H1 (cell line): ENCODE measurements around the gene TTBK1. TPM values are rescaled to one million over a fixed set of nuclear protein-coding genes. Genes with fewer than 3 reads are reported as not detected.

ENCODE experiments used
- CTCF ChIA-PET: fragments of 300-600 bp; sonication (Branson Sonifier 250); formaldehyde crosslinking; loops from one replicate; lab custom pipeline; 2021; ENCODE audit not compliant: partially characterized antibody; lab: Charles Lee
- POLR2A ChIA-PET: fragments of 300-600 bp; sonication (Branson Sonifier 250); formaldehyde crosslinking; loops from one replicate; lab custom pipeline; 2021; ENCODE audit warnings: inconsistent platforms; ENCODE audit not compliant: partially characterized antibody; lab: Charles Lee
- DNase-seq, 2 experiments: peaks; one replicate each; pipeline versions ENCODE4 v3.0.0 to v3.0.0-alpha.2; 2010 to 2022; ENCODE audit warnings: low spot score in 2 of 2, low read depth in 1 of 2, mixed read lengths in 1 of 2
- FAIRE-seq: peaks from 2 replicates; lab custom pipeline; 2011; peaks lifted over from hg19 to GRCh38; lab: Jason Lieb, UNC
- H2AFZ ChIP-seq: 2 replicates; pipeline ENCODE4 v1.8.1; 2012; ENCODE audit warnings: low read length, inconsistent platforms
- H2AK5ac ChIP-seq: 2 replicates; pipeline ENCODE4 v1.6.1; 2013; ENCODE audit warnings: low read depth, low read length
- H2BK120ac ChIP-seq: replicated peaks from 2 replicates; pipeline ENCODE3; 2013; ENCODE audit warnings: low read depth, low read length, inconsistent platforms
- H2BK12ac ChIP-seq: 2 replicates; pipeline ENCODE4 v1.6.1; 2013; ENCODE audit warnings: low read depth, low read length
- H2BK15ac ChIP-seq: 2 replicates; pipeline ENCODE4 v1.6.1; 2013; ENCODE audit warnings: low read length
- H2BK20ac ChIP-seq: 2 replicates; pipeline ENCODE4 v1.6.1; 2013; ENCODE audit warnings: low read length
- H2BK5ac ChIP-seq: 2 replicates; pipeline ENCODE4 v1.6.1; 2013; ENCODE audit warnings: low read depth, low read length
- H3K14ac ChIP-seq: 2 replicates; pipeline ENCODE4 v1.6.1; 2013; ENCODE audit warnings: inconsistent platforms; ENCODE audit not compliant: insufficient read length
- H3K18ac ChIP-seq: 2 replicates; pipeline ENCODE4 v1.6.1; 2013; ENCODE audit warnings: low read length; ENCODE audit errors: extremely low read depth
- H3K23ac ChIP-seq: 2 replicates; pipeline ENCODE4 v1.6.1; 2013; ENCODE audit warnings: inconsistent platforms; ENCODE audit not compliant: insufficient read length
- H3K23me2 ChIP-seq: 2 replicates; pipeline ENCODE4 v1.6.1; 2013; ENCODE audit warnings: low read depth, low read length
- H3K27ac ChIP-seq: 2 replicates; pipeline ENCODE4 v1.6.1; 2011; ENCODE audit warnings: low read depth, low read length, inconsistent platforms
- H3K27me3 ChIP-seq, 4 experiments: replicated peaks in 1 of 4; 1 replicate in 1 of 4; 2 replicates in 3 of 4; pipeline versions ENCODE4 v1.6.1 to v1.8.1; 2011 to 2013; ENCODE audit warnings: low read length in 3 of 4, mild to moderate bottlenecking in 3 of 4, inconsistent platforms in 2 of 4, mixed read lengths in 2 of 4, moderate library complexity in 1 of 4; ENCODE audit not compliant: control insufficient read depth in 3 of 4, insufficient read depth in 3 of 4; ENCODE audit errors: extremely low read depth in 1 of 4
- H3K36me3 ChIP-seq, 4 experiments: 2 replicates each; pipeline versions ENCODE4 v1.6.1 to v1.8.1; 2011 to 2013; ENCODE audit warnings: mild to moderate bottlenecking in 4 of 4, low read length in 3 of 4, moderate library complexity in 2 of 4, control low read depth in 1 of 4, inconsistent platforms in 1 of 4; ENCODE audit not compliant: insufficient read depth in 4 of 4, control insufficient read depth in 2 of 4
- H3K4ac ChIP-seq: replicated peaks from 2 replicates; pipeline ENCODE3; 2013; ENCODE audit warnings: low read length, low read depth, mixed read lengths, inconsistent platforms; ENCODE audit not compliant: insufficient read length
- H3K4me1 ChIP-seq, 4 experiments: replicated peaks in 1 of 4; 1 replicate in 1 of 4; 2 replicates in 3 of 4; pipeline versions ENCODE4 v1.6.1 to v1.8.1; 2011 to 2013; ENCODE audit warnings: low read length in 3 of 4, inconsistent platforms in 2 of 4, mixed read lengths in 1 of 4; ENCODE audit not compliant: insufficient read depth in 4 of 4, control insufficient read depth in 3 of 4
- H3K4me2 ChIP-seq, 2 experiments: 2 replicates each; pipeline versions ENCODE4 v1.6.1 to v1.8.1; 2011 to 2013; ENCODE audit warnings: low read depth in 2 of 2, low read length in 2 of 2, control low read depth in 1 of 2, inconsistent platforms in 1 of 2, mild to moderate bottlenecking in 1 of 2; ENCODE audit not compliant: insufficient read depth in 1 of 2
- H3K4me3 ChIP-seq, 4 experiments: fragments of 200-600, 300-600 bp in 1 of 4; sonication (generic), shearing (Covaris generic), sonication (Bioruptor Twin) in 1 of 4; 2 replicates each; pipeline versions ENCODE4 v1.5.1 to v1.8.1; 2011 to 2016; ENCODE audit warnings: low read length in 4 of 4, low read depth in 3 of 4, control low read depth in 2 of 4, inconsistent platforms in 2 of 4, mild to moderate bottlenecking in 2 of 4, mixed read lengths in 1 of 4, moderate library complexity in 1 of 4; ENCODE audit not compliant: insufficient read depth in 2 of 4; ENCODE audit errors: extremely low read depth in 1 of 4
- H3K56ac ChIP-seq: replicated peaks from 2 replicates; pipeline ENCODE3; 2013; ENCODE audit warnings: low read depth, mild to moderate bottlenecking, mixed read lengths, low read length, inconsistent platforms; ENCODE audit not compliant: insufficient read length
- H3K79me1 ChIP-seq: 2 replicates; pipeline ENCODE4 v1.6.1; 2013; ENCODE audit warnings: low read depth, low read length, control low read depth
- H3K79me2 ChIP-seq, 2 experiments: 2 replicates each; pipeline versions ENCODE4 v1.6.1 to v1.8.1; 2012 to 2013; ENCODE audit warnings: low read length in 2 of 2, mild to moderate bottlenecking in 2 of 2, inconsistent platforms in 1 of 2; ENCODE audit not compliant: insufficient read depth in 2 of 2, control insufficient read depth in 1 of 2
- H3K9ac ChIP-seq, 4 experiments: replicated peaks in 1 of 4; 1 replicate in 1 of 4; 2 replicates in 3 of 4; pipeline versions ENCODE4 v1.6.1 to v1.8.1; 2011 to 2013; ENCODE audit warnings: low read depth in 3 of 4, low read length in 3 of 4, control low read depth in 2 of 4, mild to moderate bottlenecking in 2 of 4, moderate library complexity in 2 of 4, inconsistent platforms in 1 of 4; ENCODE audit errors: extremely low read depth in 1 of 4
- H3K9me3 ChIP-seq, 2 experiments: 2 replicates each; pipeline versions ENCODE4 v1.6.1 to v1.8.1; 2012 to 2013; ENCODE audit warnings: mild to moderate bottlenecking in 2 of 2, moderate library complexity in 2 of 2, control low read depth in 1 of 2, inconsistent platforms in 1 of 2, low read depth in 1 of 2, low read length in 1 of 2, mixed read lengths in 1 of 2; ENCODE audit not compliant: insufficient read depth in 2 of 2
- H4K20me1 ChIP-seq, 2 experiments: replicated peaks in 1 of 2; 2 replicates each; pipeline versions ENCODE3 to v1.8.1; 2011 to 2013; ENCODE audit warnings: inconsistent platforms in 2 of 2, low read length in 2 of 2, mild to moderate bottlenecking in 1 of 2; ENCODE audit not compliant: insufficient read depth in 2 of 2, control insufficient read depth in 1 of 2
- H4K5ac ChIP-seq: 2 replicates; pipeline ENCODE4 v1.6.1; 2013; ENCODE audit warnings: low read length, low read depth, mixed read lengths, inconsistent platforms; ENCODE audit not compliant: insufficient read length
- H4K8ac ChIP-seq: 2 replicates; pipeline ENCODE4 v1.8.0; 2013; ENCODE audit warnings: mild to moderate bottlenecking, moderate library complexity, low read length, inconsistent platforms; ENCODE audit not compliant: insufficient read depth; ENCODE audit errors: extremely low read depth
- H4K91ac ChIP-seq: replicated peaks from 2 replicates; pipeline ENCODE3; 2013; ENCODE audit warnings: low read length, mixed read lengths, inconsistent platforms; ENCODE audit not compliant: insufficient read length
- EGR1 ChIP-seq: IDR thresholded peaks from 2 replicates; pipeline ENCODE4 v1.6.1; 2011; ENCODE audit warnings: low read depth, low read length, borderline replicate concordance
- EP300 ChIP-seq, 2 experiments: IDR thresholded peaks; 1 replicate in 1 of 2; 2 replicates in 1 of 2; pipeline ENCODE4 v1.6.1; 2011 to 2012; ENCODE audit warnings: low read depth in 2 of 2, low read length in 2 of 2, mild to moderate bottlenecking in 2 of 2, borderline replicate concordance in 1 of 2, inconsistent platforms in 1 of 2, moderate library complexity in 1 of 2
- JUND ChIP-seq: IDR thresholded peaks from 2 replicates; pipeline ENCODE4 v1.6.1; 2011; ENCODE audit warnings: mild to moderate bottlenecking, improper control_type of control experiment, low read length
- KDM5A ChIP-seq: fragments of 200-600 bp; IDR thresholded peaks from 2 replicates; pipeline ENCODE4 v1.7.1; 2012; ENCODE audit warnings: mild to moderate bottlenecking, low read length, inconsistent platforms, mixed read lengths
- SIX5 ChIP-seq: IDR thresholded peaks from 2 replicates; pipeline ENCODE4 v1.6.1; 2011; ENCODE audit warnings: mild to moderate bottlenecking, low read depth, low read length
- SUZ12 ChIP-seq: fragments of 200-600 bp; sonication (generic); IDR thresholded peaks from 2 replicates; pipeline ENCODE4 v1.6.1; 2012; ENCODE audit warnings: mild to moderate bottlenecking, inconsistent platforms, low read length, moderate library complexity, mixed read lengths
- WGBS, 2 experiments: shearing (Covaris generic) in 1 of 2; methylation state at CpG; one replicate each; pipeline versions ENCODE4 v1.1.6 to v1.1.7; 2013 to 2015; ENCODE audit warnings: low lambda C conversion rate in 2 of 2, mixed read lengths in 2 of 2, inconsistent platforms in 1 of 2, low coverage in 1 of 2, missing lambda C conversion rate in 1 of 2; ENCODE audit not compliant: insufficient replicate concordance in 2 of 2, insufficient coverage in 1 of 2, insufficient read length in 1 of 2; ENCODE audit errors: extremely low coverage in 1 of 2, missing lambda C conversion rate in 1 of 2; 5-methylcytosine and 5-hydroxymethylcytosine counted together
- polyA plus RNA-seq, 7 experiments: library from polyadenylated mRNA; depleted of rRNA in 3 of 7; stranded (reverse) in 5 of 7; unstranded in 2 of 7; fragments of >200 nt in 5 of 7; fragments of 200-250 nt in 2 of 7; gene quantifications; 1 replicate in 5 of 7; 2 replicates in 1 of 7; 4 replicates in 1 of 7; pipeline versions ENCODE4 v1.2.1 to v1.2.3, GENCODE V29; 2011 to 2013; ENCODE audit warnings: missing spikeins in 2 of 7, mixed read lengths in 2 of 7
- total RNA-seq: library from RNA; stranded (reverse); fragmentation: NEBNext Ultra II Directional; extraction: Animal tissue kit (Norgen Biotek cat#: 25700); gene quantifications from 2 replicates; pipeline ENCODE4 v1.2.1, GENCODE V29; 2021

Gene TTBK1
- total and polyA plus RNA-seq, 2 of the 8 experiments (the other 6 are each of a cell fraction or from before 2014, with no cell fraction given) = 0.53 to 1.6 TPM

GRCh38 chr6:43200541-43200940, 42.7 kb upstream of the TTBK1 start:
- H3K4ac ChIP-seq = no peak overlapping the region
- H2BK12ac ChIP-seq = no peak overlapping the region
- H3K79me2 ChIP-seq = no peaks in the 10 kb centered on the region
- no peak overlapping the region for H2BK5ac ChIP-seq
- H3K4me1 ChIP-seq = no peaks in the 10 kb centered on the region
- H2BK15ac ChIP-seq = no peak overlapping the region
- no peaks in the 10 kb centered on the region for H3K36me3 ChIP-seq
- H3K27me3 ChIP-seq = no peaks in the 10 kb centered on the region
- H3K14ac ChIP-seq = no peak overlapping the region
- no peak overlapping the region for H3K4me2 ChIP-seq
- TF ChIP-seq KDM5A = no peak
- TF ChIP-seq SIX5 = no peak
- no peak for TF ChIP-seq JUND
- no peak for TF ChIP-seq EGR1
- no peak for TF ChIP-seq SUZ12
- no peak for TF ChIP-seq EP300 (IDR thresholded peaks at IDR 0.05; ENCODE audit: borderline replicate concordance in 1 of 2, low read depth in 2 of 2, low read length in 2 of 2)
- no peaks in the 10 kb centered on the region for H3K79me1 ChIP-seq
- H2BK120ac ChIP-seq = no peak overlapping the region
- H3K23ac ChIP-seq = no peak overlapping the region
- no peak overlapping the region for H4K8ac ChIP-seq
- H3K9ac ChIP-seq = no peak overlapping the region
- H3K23me2 ChIP-seq = no peaks in the 10 kb centered on the region
- DNase-seq (no peak), FAIRE-seq (no peak)
- ChIA-PET POLR2A (interaction anchor here (1.4 to 2.1 kb wide), 3 partner anchors 15 to 26 kb away, joined by 3 to 8 read pairs (median 4); no protein-coding TSS in a partner anchor), CTCF (interaction anchor here (1.2 to 2.1 kb wide), 2 partner anchors 13 to 19 kb away, joined by 5 to 9 read pairs; no protein-coding TSS in a partner anchor)
- no peak overlapping the region for H2BK20ac ChIP-seq
- no peak overlapping the region for H2AFZ ChIP-seq
- H3K4me3 ChIP-seq = no peak overlapping the region
- no peak overlapping the region for H3K18ac ChIP-seq
- no peak overlapping the region for H3K27ac ChIP-seq
- no peak overlapping the region for H2AK5ac ChIP-seq
- no peaks in the 10 kb centered on the region for H4K20me1 ChIP-seq
- H3K56ac ChIP-seq = no peak overlapping the region
- no peak overlapping the region for H4K5ac ChIP-seq
- H3K9me3 ChIP-seq = no peaks in the 10 kb centered on the region
- WGBS, 2 experiments = 100% methylated on average over 6 of the region's 6 CpGs; no CpG with 5 or more reads in 1 of the 2 experiments
- H4K91ac ChIP-seq = no peak overlapping the region
